HAP-1 (cell line): ENCODE results near the gene PAAF1.
A peak's percentile ranks its signal among the peaks of the same experiment; 100 is the strongest.

Experiments
- DNase-seq, 2 experiments: peaks; one replicate each; pipeline ENCODE4 v3.0.0-alpha.2; 2016 to 2020; ENCODE audit warnings: low spot score in 2 of 2
- H3K27me3 ChIP-seq: fragments of 250-450 bp; sonication (Bioruptor Pico); 2 replicates; pipeline ENCODE4 v1.5.1; 2020; ENCODE audit warnings: low read depth, mild to moderate bottlenecking, moderate library complexity
- H3K36me3 ChIP-seq: fragments of 250-450 bp; sonication (Bioruptor Pico); replicated peaks from 2 replicates; pipeline ENCODE4 v1.5.1; 2020; ENCODE audit warnings: mild to moderate bottlenecking
- H3K4me1 ChIP-seq: fragments of 250-450 bp; sonication (Bioruptor Pico); 2 replicates; pipeline ENCODE4 v1.5.1; 2020; ENCODE audit warnings: mild to moderate bottlenecking
- H3K4me3 ChIP-seq: fragments of 250-450 bp; sonication (Bioruptor Pico); 2 replicates; pipeline ENCODE4 v1.5.1; 2020; ENCODE audit warnings: mild to moderate bottlenecking, moderate library complexity
- H3K9me3 ChIP-seq: fragments of 250-450 bp; sonication (Bioruptor Pico); 2 replicates; pipeline ENCODE4 v1.5.1; 2020; ENCODE audit warnings: mild to moderate bottlenecking, moderate library complexity
- in situ Hi-C: fragments of 300-500 bp; cut with MboI; formaldehyde crosslinking; loops from 3 replicates; pipeline ENCODE4 v1.14.3; 2020; ENCODE audit warnings: low sequenced_read_pairs, inconsistent platforms, mixed read lengths

The PAAF1 gene

GRCh38 chr11:73976451-73977151, 99.8 kb downstream of the PAAF1 start:
- Histone ChIP-seq H3K27me3 (no peaks in the 10 kb centered on the region), H3K4me3 (no peak overlapping the region), H3K36me3 (peaks cover 69% of the 10 kb centered on the region), H3K9me3 (no peaks in the 10 kb centered on the region), H3K4me1 (peaks cover 7% of the 10 kb centered on the region)
- in situ Hi-C loops: no loop called here
- no peak for DNase-seq

- peaks cover 69% of the 10 kb centered on the region for H3K36me3 ChIP-seq
- in situ Hi-C loops: no loop called here
- H3K4me1 ChIP-seq: peaks cover 9% of the 10 kb centered on the region
Observed at GRCh38 chr11:73977856-73978519, 101.2 kb downstream of the PAAF1 start.

GRCh38 chr11:73978576-73979086, 101.8 kb downstream of the PAAF1 start:
- Histone ChIP-seq H3K9me3 (no peaks in the 10 kb centered on the region), H3K4me3 (no peak overlapping the region), H3K27me3 (no peaks in the 10 kb centered on the region), H3K4me1 (peaks cover 13% of the 10 kb centered on the region), H3K36me3 (peaks cover 67% of the 10 kb centered on the region)
- in situ Hi-C loops: no loop called here
- DNase-seq: no peak

More at GRCh38 chr11:73977856-73978519, 101.2 kb downstream of the PAAF1 start:
- Histone ChIP-seq H3K9me3 (no peaks in the 10 kb centered on the region), H3K27me3 (no peaks in the 10 kb centered on the region), H3K4me3 (no peak overlapping the region)
- no peak for DNase-seq

- in situ Hi-C loops: no loop called here
- H3K27me3 ChIP-seq: no peaks in the 10 kb centered on the region
- DNase-seq: peak in 1 of 2 experiments; percentile 42
- peaks cover 56% of the 10 kb centered on the region for H3K36me3 ChIP-seq
- no peaks in the 10 kb centered on the region for H3K9me3 ChIP-seq
- H3K4me3 ChIP-seq: no peak overlapping the region
- peaks cover 17% of the 10 kb centered on the region for H3K4me1 ChIP-seq
Observed at GRCh38 chr11:73980001-73980961, 103.5 kb downstream of the PAAF1 start.
